HepG2 (cell line): ENCODE measurements around the gene LRRC42. TPM values are rescaled to one million over a fixed set of nuclear protein-coding genes. Genes with fewer than 3 reads are reported as not detected.

Experiments
- HMGA1 ChIP-seq: sonication (generic); formaldehyde crosslinking; conservative IDR thresholded peaks from 2 replicates; pipeline ENCODE4 v1.4.0; 2020; ENCODE audit warnings: missing genetic modification reagents
- KMT2B ChIP-seq: IDR thresholded peaks from 2 replicates; pipeline ENCODE4 v1.6.1; 2016; ENCODE audit warnings: missing genetic modification reagents, missing compliant biosample characterization
- MEIS2 ChIP-seq: sonication (generic); formaldehyde crosslinking; IDR thresholded peaks from 2 replicates; pipeline ENCODE4 v1.9.0; 2021; ENCODE audit warnings: mild to moderate bottlenecking, missing genetic modification reagents
- MTF1 ChIP-seq: sonication (generic); formaldehyde crosslinking; IDR thresholded peaks from 2 replicates; pipeline ENCODE4 v1.5.0; 2020; ENCODE audit warnings: missing genetic modification reagents
- ZEB1 ChIP-seq: IDR thresholded peaks from 2 replicates; pipeline ENCODE4 v1.6.1; 2012; ENCODE audit warnings: mild to moderate bottlenecking, low read depth, inconsistent platforms; ENCODE audit not compliant: insufficient replicate concordance
- ZNF253 ChIP-seq: sonication (generic); formaldehyde crosslinking; IDR thresholded peaks from 2 replicates; pipeline ENCODE4 v1.8.0; 2022; ENCODE audit warnings: mild to moderate bottlenecking, missing genetic modification reagents, borderline replicate concordance
- ZNF775 ChIP-seq: sonication (generic); formaldehyde crosslinking; IDR thresholded peaks from 2 replicates; pipeline ENCODE4 v1.4.0; 2020; ENCODE audit warnings: missing genetic modification reagents, mild to moderate bottlenecking, moderate library complexity, borderline replicate concordance
- ZNF839 ChIP-seq: sonication (generic); formaldehyde crosslinking; IDR thresholded peaks from 2 replicates; pipeline ENCODE4 v1.4.0; 2020; ENCODE audit warnings: missing genetic modification reagents, mild to moderate bottlenecking, borderline replicate concordance
- polyA plus RNA-seq, 8 experiments: library from polyadenylated mRNA; depleted of rRNA in 3 of 8; stranded (reverse) in 7 of 8; unstranded in 1 of 8; fragments of >200 nt; fragmentation: Illumina TruSeq in 4 of 8; extraction: Trizol in 4 of 8; gene quantifications; 2 replicates each; pipeline versions ENCODE4 v1.2.1 to v1.2.3, GENCODE V29; 2011 to 2016; ENCODE audit warnings: low read depth in 4 of 8, missing spikeins in 1 of 8, mixed read lengths in 1 of 8; ENCODE audit not compliant: insufficient read depth in 1 of 8
- total RNA-seq, 5 experiments: library from RNA; depleted of rRNA; stranded (reverse); fragments of >200 nt; fragmentation: Illumina TruSeq; extraction: Trizol; gene quantifications; 2 replicates each; pipeline ENCODE4 v1.2.3, GENCODE V29; 2016; ENCODE audit warnings: low read depth in 1 of 5
- TF ChIP-seq, protein P1 (sequence below): sonication (generic); formaldehyde crosslinking; IDR thresholded peaks from 2 replicates; pipeline ENCODE4 v1.4.0; 2020; ENCODE audit warnings: missing genetic modification reagents
- TF ChIP-seq, protein P2 (sequence below): sonication (generic); formaldehyde crosslinking; conservative IDR thresholded peaks from 2 replicates; pipeline ENCODE4 v1.4.0; 2020; ENCODE audit warnings: mild to moderate bottlenecking, missing genetic modification reagents, moderate library complexity
- TF ChIP-seq, protein P3 (sequence below), 2 experiments: sonication (generic) in 1 of 2; formaldehyde crosslinking in 1 of 2; IDR thresholded peaks; 2 replicates each; pipeline versions ENCODE4 v1.4.0 to v1.6.1; 2018 to 2020; ENCODE audit warnings: missing genetic modification reagents in 2 of 2, borderline replicate concordance in 1 of 2, low read depth in 1 of 2, mild to moderate bottlenecking in 1 of 2, missing biosample characterization in 1 of 2
- TF ChIP-seq, protein P4 (sequence below): sonication (generic); formaldehyde crosslinking; IDR thresholded peaks from 2 replicates; pipeline ENCODE4 v1.5.0; 2020; ENCODE audit warnings: mild to moderate bottlenecking, missing genetic modification reagents, moderate library complexity
- TF ChIP-seq, protein P5 (sequence below): sonication (generic); formaldehyde crosslinking; IDR thresholded peaks from 2 replicates; pipeline ENCODE4 v1.8.0; 2022; ENCODE audit warnings: missing genetic modification reagents, mild to moderate bottlenecking, borderline replicate concordance
- TF ChIP-seq, protein P6 (sequence below): sonication (generic); formaldehyde crosslinking; IDR thresholded peaks from 2 replicates; pipeline ENCODE4 v1.4.0; 2020; ENCODE audit warnings: missing genetic modification reagents, borderline replicate concordance

LRRC42 gene
- total and polyA plus RNA-seq, 2 of the 13 experiments (the other 11 are each of a cell fraction or from before 2014, with no cell fraction given): 30.6 to 43.6 TPM

DNA sequence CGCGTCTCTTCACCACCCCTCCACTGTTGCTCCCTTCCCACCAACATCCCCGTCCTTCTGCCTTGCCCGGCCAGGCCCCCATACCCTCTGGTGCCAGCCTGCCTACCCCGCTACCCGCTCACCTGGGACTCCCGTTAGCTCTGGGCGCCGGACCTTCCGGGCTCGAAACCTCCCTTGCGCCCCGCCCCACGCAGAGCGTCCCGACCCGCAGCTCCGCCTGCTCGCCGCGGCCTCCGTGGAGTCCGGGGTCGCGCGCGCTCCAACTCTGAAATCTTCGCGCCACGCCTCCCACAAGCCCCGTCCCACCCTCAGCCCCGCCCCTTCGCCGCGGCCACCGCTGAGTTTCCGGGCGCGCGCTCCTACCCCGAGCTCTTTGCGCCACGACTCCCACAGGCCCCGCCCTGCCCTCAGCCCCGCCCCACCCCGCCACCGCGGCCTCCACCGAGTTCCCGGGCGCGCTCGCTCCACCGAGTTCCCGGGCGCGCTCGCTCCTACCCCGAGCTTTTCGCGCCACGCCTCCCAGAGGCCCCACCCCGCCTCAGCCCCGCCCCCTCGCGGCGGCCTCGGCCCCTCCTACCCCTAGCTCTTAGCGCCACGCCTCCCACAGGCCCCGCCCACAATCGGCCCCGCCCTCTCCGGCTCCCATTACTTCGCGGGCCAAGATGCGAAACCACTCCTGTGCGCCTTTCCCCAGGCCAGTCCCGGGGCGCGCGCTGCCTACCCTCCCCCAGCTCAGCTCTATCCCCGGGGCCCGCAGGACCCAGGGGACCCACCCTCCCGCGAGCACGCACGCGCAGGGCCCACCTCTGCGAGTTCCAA, 508 bp upstream of the LRRC42 start, which contains the start of gene IFT25 (continued):
- TF ChIP-seq, protein P1, sequence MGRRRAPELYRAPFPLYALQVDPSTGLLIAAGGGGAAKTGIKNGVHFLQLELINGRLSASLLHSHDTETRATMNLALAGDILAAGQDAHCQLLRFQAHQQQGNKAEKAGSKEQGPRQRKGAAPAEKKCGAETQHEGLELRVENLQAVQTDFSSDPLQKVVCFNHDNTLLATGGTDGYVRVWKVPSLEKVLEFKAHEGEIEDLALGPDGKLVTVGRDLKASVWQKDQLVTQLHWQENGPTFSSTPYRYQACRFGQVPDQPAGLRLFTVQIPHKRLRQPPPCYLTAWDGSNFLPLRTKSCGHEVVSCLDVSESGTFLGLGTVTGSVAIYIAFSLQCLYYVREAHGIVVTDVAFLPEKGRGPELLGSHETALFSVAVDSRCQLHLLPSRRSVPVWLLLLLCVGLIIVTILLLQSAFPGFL (CRISPR knock-in tag): no peak
- TF ChIP-seq ZNF775 (CRISPR knock-in tag) (no peak), KMT2B (CRISPR knock-in tag) (peak; percentile 69), ZEB1 (no peak), MEIS2 (CRISPR knock-in tag) (peak; percentile 54; the same call in 1 of the 2 replicates), MTF1 (no peak), HMGA1 (CRISPR knock-in tag) (no peak), ZNF253 (CRISPR knock-in tag) (no peak), ZNF839 (CRISPR knock-in tag) (no peak)
- TF ChIP-seq, protein P2, sequence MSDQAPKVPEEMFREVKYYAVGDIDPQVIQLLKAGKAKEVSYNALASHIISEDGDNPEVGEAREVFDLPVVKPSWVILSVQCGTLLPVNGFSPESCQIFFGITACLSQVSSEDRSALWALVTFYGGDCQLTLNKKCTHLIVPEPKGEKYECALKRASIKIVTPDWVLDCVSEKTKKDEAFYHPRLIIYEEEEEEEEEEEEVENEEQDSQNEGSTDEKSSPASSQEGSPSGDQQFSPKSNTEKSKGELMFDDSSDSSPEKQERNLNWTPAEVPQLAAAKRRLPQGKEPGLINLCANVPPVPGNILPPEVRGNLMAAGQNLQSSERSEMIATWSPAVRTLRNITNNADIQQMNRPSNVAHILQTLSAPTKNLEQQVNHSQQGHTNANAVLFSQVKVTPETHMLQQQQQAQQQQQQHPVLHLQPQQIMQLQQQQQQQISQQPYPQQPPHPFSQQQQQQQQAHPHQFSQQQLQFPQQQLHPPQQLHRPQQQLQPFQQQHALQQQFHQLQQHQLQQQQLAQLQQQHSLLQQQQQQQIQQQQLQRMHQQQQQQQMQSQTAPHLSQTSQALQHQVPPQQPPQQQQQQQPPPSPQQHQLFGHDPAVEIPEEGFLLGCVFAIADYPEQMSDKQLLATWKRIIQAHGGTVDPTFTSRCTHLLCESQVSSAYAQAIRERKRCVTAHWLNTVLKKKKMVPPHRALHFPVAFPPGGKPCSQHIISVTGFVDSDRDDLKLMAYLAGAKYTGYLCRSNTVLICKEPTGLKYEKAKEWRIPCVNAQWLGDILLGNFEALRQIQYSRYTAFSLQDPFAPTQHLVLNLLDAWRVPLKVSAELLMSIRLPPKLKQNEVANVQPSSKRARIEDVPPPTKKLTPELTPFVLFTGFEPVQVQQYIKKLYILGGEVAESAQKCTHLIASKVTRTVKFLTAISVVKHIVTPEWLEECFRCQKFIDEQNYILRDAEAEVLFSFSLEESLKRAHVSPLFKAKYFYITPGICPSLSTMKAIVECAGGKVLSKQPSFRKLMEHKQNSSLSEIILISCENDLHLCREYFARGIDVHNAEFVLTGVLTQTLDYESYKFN (CRISPR knock-in tag): no peak; the same call in none of the 2 replicates
- TF ChIP-seq, protein P3, sequence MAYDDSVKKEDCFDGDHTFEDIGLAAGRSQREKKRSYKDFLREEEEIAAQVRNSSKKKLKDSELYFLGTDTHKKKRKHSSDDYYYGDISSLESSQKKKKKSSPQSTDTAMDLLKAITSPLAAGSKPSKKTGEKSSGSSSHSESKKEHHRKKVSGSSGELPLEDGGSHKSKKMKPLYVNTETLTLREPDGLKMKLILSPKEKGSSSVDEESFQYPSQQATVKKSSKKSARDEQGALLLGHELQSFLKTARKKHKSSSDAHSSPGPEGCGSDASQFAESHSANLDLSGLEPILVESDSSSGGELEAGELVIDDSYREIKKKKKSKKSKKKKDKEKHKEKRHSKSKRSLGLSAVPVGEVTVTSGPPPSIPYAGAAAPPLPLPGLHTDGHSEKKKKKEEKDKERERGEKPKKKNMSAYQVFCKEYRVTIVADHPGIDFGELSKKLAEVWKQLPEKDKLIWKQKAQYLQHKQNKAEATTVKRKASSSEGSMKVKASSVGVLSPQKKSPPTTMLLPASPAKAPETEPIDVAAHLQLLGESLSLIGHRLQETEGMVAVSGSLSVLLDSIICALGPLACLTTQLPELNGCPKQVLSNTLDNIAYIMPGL (CRISPR knock-in tag; IDR thresholded peaks at IDR 0.05; ENCODE audit: borderline replicate concordance in 1 of 2, low read depth in 1 of 2): peak in 1 of 2 experiments; percentile 17; a peak in 1 of 4 replicates
- TF ChIP-seq, protein P4, sequence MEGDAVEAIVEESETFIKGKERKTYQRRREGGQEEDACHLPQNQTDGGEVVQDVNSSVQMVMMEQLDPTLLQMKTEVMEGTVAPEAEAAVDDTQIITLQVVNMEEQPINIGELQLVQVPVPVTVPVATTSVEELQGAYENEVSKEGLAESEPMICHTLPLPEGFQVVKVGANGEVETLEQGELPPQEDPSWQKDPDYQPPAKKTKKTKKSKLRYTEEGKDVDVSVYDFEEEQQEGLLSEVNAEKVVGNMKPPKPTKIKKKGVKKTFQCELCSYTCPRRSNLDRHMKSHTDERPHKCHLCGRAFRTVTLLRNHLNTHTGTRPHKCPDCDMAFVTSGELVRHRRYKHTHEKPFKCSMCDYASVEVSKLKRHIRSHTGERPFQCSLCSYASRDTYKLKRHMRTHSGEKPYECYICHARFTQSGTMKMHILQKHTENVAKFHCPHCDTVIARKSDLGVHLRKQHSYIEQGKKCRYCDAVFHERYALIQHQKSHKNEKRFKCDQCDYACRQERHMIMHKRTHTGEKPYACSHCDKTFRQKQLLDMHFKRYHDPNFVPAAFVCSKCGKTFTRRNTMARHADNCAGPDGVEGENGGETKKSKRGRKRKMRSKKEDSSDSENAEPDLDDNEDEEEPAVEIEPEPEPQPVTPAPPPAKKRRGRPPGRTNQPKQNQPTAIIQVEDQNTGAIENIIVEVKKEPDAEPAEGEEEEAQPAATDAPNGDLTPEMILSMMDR: no peak
- TF ChIP-seq, protein P5, sequence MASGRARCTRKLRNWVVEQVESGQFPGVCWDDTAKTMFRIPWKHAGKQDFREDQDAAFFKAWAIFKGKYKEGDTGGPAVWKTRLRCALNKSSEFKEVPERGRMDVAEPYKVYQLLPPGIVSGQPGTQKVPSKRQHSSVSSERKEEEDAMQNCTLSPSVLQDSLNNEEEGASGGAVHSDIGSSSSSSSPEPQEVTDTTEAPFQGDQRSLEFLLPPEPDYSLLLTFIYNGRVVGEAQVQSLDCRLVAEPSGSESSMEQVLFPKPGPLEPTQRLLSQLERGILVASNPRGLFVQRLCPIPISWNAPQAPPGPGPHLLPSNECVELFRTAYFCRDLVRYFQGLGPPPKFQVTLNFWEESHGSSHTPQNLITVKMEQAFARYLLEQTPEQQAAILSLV (CRISPR knock-in tag): 0 out of 2 replicates have a peak, but pooled peaks have one; percentile 13
- TF ChIP-seq, protein P6, sequence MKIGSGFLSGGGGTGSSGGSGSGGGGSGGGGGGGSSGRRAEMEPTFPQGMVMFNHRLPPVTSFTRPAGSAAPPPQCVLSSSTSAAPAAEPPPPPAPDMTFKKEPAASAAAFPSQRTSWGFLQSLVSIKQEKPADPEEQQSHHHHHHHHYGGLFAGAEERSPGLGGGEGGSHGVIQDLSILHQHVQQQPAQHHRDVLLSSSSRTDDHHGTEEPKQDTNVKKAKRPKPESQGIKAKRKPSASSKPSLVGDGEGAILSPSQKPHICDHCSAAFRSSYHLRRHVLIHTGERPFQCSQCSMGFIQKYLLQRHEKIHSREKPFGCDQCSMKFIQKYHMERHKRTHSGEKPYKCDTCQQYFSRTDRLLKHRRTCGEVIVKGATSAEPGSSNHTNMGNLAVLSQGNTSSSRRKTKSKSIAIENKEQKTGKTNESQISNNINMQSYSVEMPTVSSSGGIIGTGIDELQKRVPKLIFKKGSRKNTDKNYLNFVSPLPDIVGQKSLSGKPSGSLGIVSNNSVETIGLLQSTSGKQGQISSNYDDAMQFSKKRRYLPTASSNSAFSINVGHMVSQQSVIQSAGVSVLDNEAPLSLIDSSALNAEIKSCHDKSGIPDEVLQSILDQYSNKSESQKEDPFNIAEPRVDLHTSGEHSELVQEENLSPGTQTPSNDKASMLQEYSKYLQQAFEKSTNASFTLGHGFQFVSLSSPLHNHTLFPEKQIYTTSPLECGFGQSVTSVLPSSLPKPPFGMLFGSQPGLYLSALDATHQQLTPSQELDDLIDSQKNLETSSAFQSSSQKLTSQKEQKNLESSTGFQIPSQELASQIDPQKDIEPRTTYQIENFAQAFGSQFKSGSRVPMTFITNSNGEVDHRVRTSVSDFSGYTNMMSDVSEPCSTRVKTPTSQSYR (CRISPR knock-in tag): 0 out of 2 replicates have a peak, but pooled peaks have one; percentile 47
